B cell (primary cell): ENCODE measurements around the gene PIK3R4. TPM values are rescaled to one million over a fixed set of nuclear protein-coding genes. Genes with fewer than 3 reads are reported as not detected.

Experiments used
- ATAC-seq: fragments of 200-7000 bp; cut with Tn5 transposase; one replicate; pipeline ENCODE4 v1.10.0; 2021; ENCODE audit warnings: low read depth, mild to moderate bottlenecking, moderate number of reproducible peaks, moderate library complexity
- CTCF ChIA-PET: fragments of 350-600 bp; sonication (Branson Sonifier 250); formaldehyde crosslinking; loops from one replicate; lab custom pipeline; 2021; ENCODE audit warnings: antibody characterized with exemption, inconsistent platforms; lab: Charles Lee
- POLR2A ChIA-PET: fragments of 350-600 bp; sonication (Branson Sonifier 250); formaldehyde crosslinking; loops from one replicate; lab custom pipeline; 2021; ENCODE audit warnings: antibody characterized with exemption; lab: Charles Lee
- DNase-seq: peaks from one replicate; pipeline ENCODE4 v3.0.0; 2013
- H2AFZ ChIP-seq: 2 replicates; pipeline ENCODE4 v1.6.1; 2012; ENCODE audit warnings: mild to moderate bottlenecking, low read depth, low read length; ENCODE audit not compliant: insufficient read depth, poor library complexity, severe bottlenecking
- H3K27ac ChIP-seq, 2 donors: 1 replicate in 1 of 2; 2 replicates in 1 of 2; pipeline ENCODE4 v1.5.1; 2012 to 2013; ENCODE audit warnings: low read length in 2 of 2, mild to moderate bottlenecking in 2 of 2, moderate library complexity in 1 of 2
- H3K27me3 ChIP-seq, 4 experiments: fragments of 200-600 bp in 1 of 4; sonication (generic) in 1 of 4; replicated peaks in 1 of 4; 1 replicate in 2 of 4; 2 replicates in 2 of 4; pipeline versions ENCODE4 v1.6.1 to v1.7.0; 2013 to 2016; ENCODE audit warnings: low read length in 3 of 4, mild to moderate bottlenecking in 2 of 4, mixed read lengths in 1 of 4, moderate library complexity in 1 of 4; ENCODE audit not compliant: insufficient read depth in 4 of 4, control insufficient read depth in 3 of 4; ENCODE audit errors: control extremely low read depth in 1 of 4
- H3K36me3 ChIP-seq, 2 experiments: replicated peaks in 1 of 2; 1 replicate in 1 of 2; 2 replicates in 1 of 2; pipeline versions ENCODE4 v1.6.1 to v1.7.1; 2013; ENCODE audit warnings: low read length in 1 of 2; ENCODE audit not compliant: insufficient read depth in 2 of 2, control insufficient read depth in 1 of 2; ENCODE audit errors: control extremely low read depth in 1 of 2, extremely low read depth in 1 of 2
- H3K4me1 ChIP-seq, 2 donors: fragments of 200-600 bp in 1 of 2; sonication (generic) in 1 of 2; 1 replicate in 1 of 2; 2 replicates in 1 of 2; pipeline versions ENCODE4 v1.5.1 to v1.6.1; 2013 to 2017; ENCODE audit warnings: low read length in 2 of 2; ENCODE audit not compliant: control insufficient read depth in 2 of 2, insufficient read depth in 2 of 2
- H3K4me2 ChIP-seq: replicated peaks from 2 replicates; pipeline ENCODE3; 2012; ENCODE audit warnings: mild to moderate bottlenecking, low read depth, low read length; ENCODE audit not compliant: poor library complexity, severe bottlenecking
- H3K4me3 ChIP-seq, 5 experiments: fragments of 200-600 bp in 1 of 5; sonication (generic) in 1 of 5; 1 replicate in 3 of 5; 2 replicates in 2 of 5; pipeline versions ENCODE4 v1.5.1 to v1.7.0; 2011 to 2016; ENCODE audit warnings: low read length in 4 of 5, mild to moderate bottlenecking in 4 of 5, low read depth in 2 of 5, control low read depth in 1 of 5, moderate library complexity in 1 of 5; ENCODE audit not compliant: insufficient read depth in 1 of 5; ENCODE audit errors: control extremely low read depth in 1 of 5, extremely low read depth in 1 of 5
- H3K79me2 ChIP-seq: fragments of 200-600 bp; sonication (generic); one replicate; pipeline ENCODE4 v1.6.0; 2016; ENCODE audit warnings: low read length; ENCODE audit not compliant: control insufficient read depth, insufficient read depth
- H3K9ac ChIP-seq: fragments of 200-600 bp; sonication (generic); 2 replicates; pipeline ENCODE4 v1.6.1; 2017; ENCODE audit warnings: mild to moderate bottlenecking, low read length, moderate library complexity
- H3K9me3 ChIP-seq, 3 donors: one replicate each; pipeline versions ENCODE4 v1.6.1 to v1.7.1; 2013; ENCODE audit warnings: low read length in 2 of 3; ENCODE audit not compliant: control insufficient read depth in 2 of 3, insufficient read depth in 1 of 3; ENCODE audit errors: control extremely low read depth in 1 of 3
- H4K20me1 ChIP-seq: 2 replicates; pipeline ENCODE4 v1.6.0; 2012; ENCODE audit warnings: mild to moderate bottlenecking, low read length; ENCODE audit not compliant: insufficient read depth, control insufficient read depth, poor library complexity, severe bottlenecking
- H3K27ac Mint-ChIP-seq: one replicate; pipeline ENCODE4 v1.8.0; 2021; ENCODE audit warnings: mixed read lengths
- H3K27me3 Mint-ChIP-seq: one replicate; pipeline ENCODE4 v1.8.0; 2021; ENCODE audit warnings: mixed read lengths
- H3K4me1 Mint-ChIP-seq: one replicate; pipeline ENCODE4 v1.8.0; 2021; ENCODE audit warnings: mixed read lengths
- H3K4me3 Mint-ChIP-seq: one replicate; pipeline ENCODE4 v1.8.0; 2021; ENCODE audit warnings: mixed read lengths
- H3K9me3 Mint-ChIP-seq: one replicate; pipeline ENCODE4 v1.8.0; 2022; ENCODE audit warnings: mixed read lengths; ENCODE audit not compliant: insufficient read depth
- EZH2 ChIP-seq: IDR thresholded peaks from 2 replicates; pipeline ENCODE4 v1.6.1; 2012; ENCODE audit warnings: borderline replicate concordance, low read depth, mild to moderate bottlenecking, moderate library complexity, low read length; ENCODE audit not compliant: insufficient read depth, poor library complexity, severe bottlenecking
- WGBS: methylation state at CpG from one replicate; pipeline ENCODE4 v1.1.5; 2013; ENCODE audit warnings: missing lambda C conversion rate; ENCODE audit not compliant: insufficient coverage; 5-methylcytosine and 5-hydroxymethylcytosine counted together
- intact Hi-C: fragments of 100-400 bp; cut with micrococcal nuclease; formaldehyde crosslinking; loops from one replicate; pipeline ENCODE4 v1.10.0; 2022
- polyA plus RNA-seq: library from polyadenylated mRNA; depleted of rRNA; stranded (reverse); fragments of >200 nt; gene quantifications from 2 replicates; pipeline ENCODE4 v1.2.3, GENCODE V29; 2012
- total RNA-seq, 2 donors: library from RNA; stranded (reverse); fragments of 120-200 nt in 1 of 2; gene quantifications; 1 replicate in 1 of 2; 2 replicates in 1 of 2; pipeline versions ENCODE4 v1.2.3 to v1.2.4, GENCODE V29; 2013 to 2022
- TF ChIP-seq, protein P1 (sequence below): fragments of 200-600 bp; IDR thresholded peaks from one replicate; pipeline ENCODE4 v1.8.0; 2022; ENCODE audit warnings: antibody characterized with exemption, mild to moderate bottlenecking

Gene PIK3R4
- total and polyA plus RNA-seq, 2 donors (not counting 1 experiment from before 2014, with no cell fraction given), result 23.9 to 27.1 TPM

DNA sequence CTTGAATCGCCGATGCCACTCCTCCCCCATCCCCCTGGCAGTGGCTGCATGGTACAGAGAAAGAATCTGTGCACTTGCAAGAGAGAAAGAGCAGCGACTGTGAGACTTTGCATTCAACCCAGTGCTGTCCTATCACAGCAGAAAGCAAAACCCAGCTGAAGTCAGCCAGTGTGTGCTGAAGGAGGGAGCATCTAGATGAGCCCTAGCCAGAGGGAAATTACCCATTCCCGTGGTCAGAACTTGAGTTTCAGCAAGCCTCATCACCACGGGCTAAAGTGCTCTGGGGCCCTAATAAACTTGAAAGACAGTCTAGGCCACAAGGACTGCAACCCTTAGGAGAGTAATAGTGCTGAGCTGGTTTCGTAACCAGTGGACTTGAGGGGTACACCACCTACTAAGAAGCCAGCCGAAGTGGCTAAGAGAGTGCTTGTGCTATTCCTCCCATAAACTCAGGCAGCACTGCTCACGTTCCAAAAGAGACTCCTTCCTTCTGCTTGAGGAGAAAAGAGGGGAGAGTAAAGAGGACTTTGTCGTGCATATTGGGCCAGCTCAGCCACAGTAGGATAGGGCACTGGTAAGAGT lies 15.2 kb upstream of the PIK3R4 start:
- no peaks in the 10 kb centered on the region for H3K9me3 ChIP-seq
- TF ChIP-seq, protein P1, sequence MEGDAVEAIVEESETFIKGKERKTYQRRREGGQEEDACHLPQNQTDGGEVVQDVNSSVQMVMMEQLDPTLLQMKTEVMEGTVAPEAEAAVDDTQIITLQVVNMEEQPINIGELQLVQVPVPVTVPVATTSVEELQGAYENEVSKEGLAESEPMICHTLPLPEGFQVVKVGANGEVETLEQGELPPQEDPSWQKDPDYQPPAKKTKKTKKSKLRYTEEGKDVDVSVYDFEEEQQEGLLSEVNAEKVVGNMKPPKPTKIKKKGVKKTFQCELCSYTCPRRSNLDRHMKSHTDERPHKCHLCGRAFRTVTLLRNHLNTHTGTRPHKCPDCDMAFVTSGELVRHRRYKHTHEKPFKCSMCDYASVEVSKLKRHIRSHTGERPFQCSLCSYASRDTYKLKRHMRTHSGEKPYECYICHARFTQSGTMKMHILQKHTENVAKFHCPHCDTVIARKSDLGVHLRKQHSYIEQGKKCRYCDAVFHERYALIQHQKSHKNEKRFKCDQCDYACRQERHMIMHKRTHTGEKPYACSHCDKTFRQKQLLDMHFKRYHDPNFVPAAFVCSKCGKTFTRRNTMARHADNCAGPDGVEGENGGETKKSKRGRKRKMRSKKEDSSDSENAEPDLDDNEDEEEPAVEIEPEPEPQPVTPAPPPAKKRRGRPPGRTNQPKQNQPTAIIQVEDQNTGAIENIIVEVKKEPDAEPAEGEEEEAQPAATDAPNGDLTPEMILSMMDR, result no peak
- TF ChIP-seq EZH2, result no peak
- no peak overlapping the region for H3K9ac ChIP-seq
- Mint-ChIP-seq H3K27ac (no peak overlapping the region), H3K4me3 (no peak overlapping the region), H3K4me1 (no peaks in the 10 kb centered on the region), H3K9me3 (no peaks in the 10 kb centered on the region), H3K27me3 (peaks cover 40% of the 10 kb centered on the region)
- ChIA-PET POLR2A (no interaction called here), CTCF (interaction anchor here (0.7 to 6.3 kb wide), 3 partner anchors 8 to 130 kb away, joined by 3 to 68 read pairs (median 3); partner anchors contain the start of gene ATP2C1)
- H3K27ac ChIP-seq, result no peak overlapping the region
- no peak overlapping the region for H3K4me3 ChIP-seq
- no peak overlapping the region for H3K4me2 ChIP-seq
- H3K36me3 ChIP-seq, result no peaks in the 10 kb centered on the region
- H3K27me3 ChIP-seq, result peaks cover 0 to 6% (median 3%) of the 10 kb centered on the region in 4 experiments
- no peak overlapping the region for H2AFZ ChIP-seq
- intact Hi-C loops, result no loop called here
- DNase-seq (no peak), ATAC-seq (no peak)
- no peaks in the 10 kb centered on the region for H3K79me2 ChIP-seq
- no peaks in the 10 kb centered on the region for H4K20me1 ChIP-seq
- no peaks in the 10 kb centered on the region for H3K4me1 ChIP-seq
- 76% methylated on average over 4 of the region's 9 CpGs for WGBS

DNA sequence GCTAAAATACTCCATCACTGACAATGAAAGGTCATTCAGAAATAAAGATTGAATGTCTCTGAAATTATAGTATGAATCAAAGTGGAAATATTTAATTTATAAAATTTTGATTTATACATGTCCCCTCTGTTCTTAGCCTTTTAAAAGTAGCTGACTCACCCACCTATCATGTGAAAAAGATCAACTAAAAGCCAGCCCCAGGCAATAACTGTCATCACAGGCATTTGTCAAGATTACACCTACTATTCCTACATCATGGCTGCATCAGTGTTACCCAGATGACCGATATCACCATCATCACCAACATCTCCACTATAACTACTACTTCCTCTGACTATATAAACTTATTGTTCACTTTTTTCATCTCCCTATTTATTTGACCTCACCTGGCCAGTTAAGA lies 14.3 kb upstream of the PIK3R4 start:
- Histone ChIP-seq H3K4me2 (no peak overlapping the region), H3K27ac (no peak overlapping the region), H3K4me3 (no peak overlapping the region), H3K9me3 (no peaks in the 10 kb centered on the region), H4K20me1 (no peaks in the 10 kb centered on the region), H2AFZ (no peak overlapping the region), H3K36me3 (no peaks in the 10 kb centered on the region), H3K27me3 (peaks cover 0 to 6% (median 3%) of the 10 kb centered on the region in 4 experiments), H3K79me2 (no peaks in the 10 kb centered on the region), H3K9ac (no peak overlapping the region), H3K4me1 (no peaks in the 10 kb centered on the region)
- WGBS, result 83% methylated on average over 1 of the region's 1 CpG
- ChIA-PET CTCF (interaction anchor here (1.1 to 6.3 kb wide), 3 partner anchors 8 to 223 kb away, joined by 3 to 68 read pairs (median 3); partner anchors contain the start of gene ATP2C1), POLR2A (no interaction called here)
- DNase-seq (no peak), ATAC-seq (no peak)
- Mint-ChIP-seq H3K27ac (no peak overlapping the region), H3K9me3 (no peaks in the 10 kb centered on the region), H3K4me3 (no peak overlapping the region), H3K27me3 (peaks cover 34% of the 10 kb centered on the region), H3K4me1 (no peaks in the 10 kb centered on the region)
- TF ChIP-seq, protein P1, result no peak
- TF ChIP-seq EZH2, result no peak
- intact Hi-C loops, result no loop called here
